OCI-LY3 (cell line): Measurements from ENCODE around the gene C12orf56.

Experiments
- H2AFZ ChIP-seq: fragments of 200-600, 300-600 bp; shearing (Covaris generic); 2 replicates; pipeline ENCODE4 v1.6.0; 2014; ENCODE audit warnings: antibody characterized with exemption, low read depth, low read length
- H3K27ac ChIP-seq: fragments of 200-600, 300-600 bp; sonication (generic); 2 replicates; pipeline ENCODE4 v1.5.1; 2014; ENCODE audit warnings: mild to moderate bottlenecking, low read length, moderate library complexity, mixed read lengths
- H3K27me3 ChIP-seq: fragments of 200-600, 300-600 bp; sonication (generic); 2 replicates; pipeline ENCODE4 v1.6.1; 2014; ENCODE audit warnings: low read depth, low read length, mixed read lengths
- H3K36me3 ChIP-seq: fragments of 200-600, 300-600 bp; sonication (generic); replicated peaks from 2 replicates; pipeline ENCODE3; 2014; ENCODE audit warnings: low read depth, low read length, mixed read lengths
- H3K4me1 ChIP-seq: fragments of 300-600, 200-600 bp; sonication (generic); 2 replicates; pipeline ENCODE4 v1.6.1; 2014; ENCODE audit warnings: low read length, mixed read lengths
- H3K4me2 ChIP-seq: fragments of 200-600, 300-600 bp; sonication (generic); 2 replicates; pipeline ENCODE4 v1.6.1; 2014; ENCODE audit warnings: low read length, mixed read lengths
- H3K4me3 ChIP-seq: fragments of 300-600, 200-600 bp; sonication (generic); 2 replicates; pipeline ENCODE4 v1.5.1; 2014; ENCODE audit warnings: antibody characterized with exemption, mild to moderate bottlenecking, low read length, moderate library complexity
- H3K79me2 ChIP-seq: fragments of 300-600, 200-600 bp; shearing (Covaris generic); 2 replicates; pipeline ENCODE4 v1.6.1; 2014; ENCODE audit warnings: mild to moderate bottlenecking, low read length, mixed read lengths
- H3K9ac ChIP-seq: fragments of 300-600, 200-600 bp; shearing (Covaris generic); 2 replicates; pipeline ENCODE4 v1.6.0; 2014; ENCODE audit warnings: mild to moderate bottlenecking, low read length, moderate library complexity
- H3K9me3 ChIP-seq: fragments of 200-600, 300-600 bp; shearing (Covaris generic); 2 replicates; pipeline ENCODE4 v1.6.1; 2014; ENCODE audit warnings: low read length, mixed read lengths; ENCODE audit not compliant: insufficient read depth
- H4K20me1 ChIP-seq: fragments of 200-600, 300-600 bp; sonication (generic); 2 replicates; pipeline ENCODE4 v1.6.1; 2016; ENCODE audit warnings: low read length, mixed read lengths; ENCODE audit not compliant: insufficient read depth
- CTCF ChIP-seq: fragments of 200-600, 300-600 bp; sonication (generic); IDR thresholded peaks from 2 replicates; pipeline ENCODE4 v1.5.1; 2014; ENCODE audit warnings: antibody characterized with exemption, low read length, low read depth
- EZH2phosphoT487 ChIP-seq: fragments of 200-600 bp; shearing (Covaris generic); IDR thresholded peaks from 2 replicates; pipeline ENCODE4 v1.6.1; 2018; ENCODE audit warnings: antibody characterized with exemption, mixed run types, low read depth

The C12orf56 gene

DNA sequence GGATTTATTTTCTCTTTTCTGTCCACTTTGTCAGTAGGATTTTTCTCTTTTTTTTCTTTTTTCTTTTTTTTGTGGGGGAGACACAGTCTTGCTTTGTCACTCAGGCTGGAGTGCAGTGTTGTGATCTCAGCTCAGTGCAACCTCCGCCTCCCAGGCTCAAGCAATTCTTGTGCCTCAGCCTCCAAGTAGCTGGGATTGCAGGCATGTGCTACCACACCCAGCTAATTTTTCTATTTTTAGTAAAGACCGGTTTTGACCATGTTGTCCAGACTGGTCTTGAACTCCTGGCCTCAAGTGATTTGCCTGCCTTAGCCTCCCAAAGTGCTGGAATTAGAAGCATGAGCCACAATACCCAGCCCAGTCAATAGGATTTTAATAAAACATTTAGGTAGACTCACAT lies 40.3 kb upstream of the C12orf56 start:
- Histone ChIP-seq H3K79me2 (no peaks in the 10 kb centered on the region), H3K27ac (no peak overlapping the region), H3K9me3 (no peaks in the 10 kb centered on the region), H4K20me1 (no peaks in the 10 kb centered on the region), H2AFZ (no peak overlapping the region), H3K4me1 (no peaks in the 10 kb centered on the region), H3K9ac (no peak overlapping the region), H3K27me3 (no peaks in the 10 kb centered on the region), H3K4me2 (no peak overlapping the region), H3K4me3 (no peak overlapping the region), H3K36me3 (peaks cover 64% of the 10 kb centered on the region)
- TF ChIP-seq EZH2phosphoT487 (no peak), CTCF (no peak)

GRCh38 chr12:64428956-64429355 lies 38.4 kb upstream of the C12orf56 start:
- H2AFZ ChIP-seq: no peak overlapping the region
- TF ChIP-seq EZH2phosphoT487 (no peak), CTCF (no peak)
- no peaks in the 10 kb centered on the region for H3K27me3 ChIP-seq
- H3K9ac ChIP-seq: no peak overlapping the region
- no peak overlapping the region for H3K4me2 ChIP-seq
- peaks cover 2% of the 10 kb centered on the region; the same call in 1 of the 2 replicates for H4K20me1 ChIP-seq
- no peak overlapping the region for H3K4me3 ChIP-seq
- H3K79me2 ChIP-seq: no peaks in the 10 kb centered on the region
- peaks cover 64% of the 10 kb centered on the region for H3K36me3 ChIP-seq
- no peaks in the 10 kb centered on the region for H3K9me3 ChIP-seq
- no peak overlapping the region for H3K27ac ChIP-seq
- no peaks in the 10 kb centered on the region for H3K4me1 ChIP-seq

- H3K4me1 ChIP-seq: no peaks in the 10 kb centered on the region
- H3K4me2 ChIP-seq: no peak overlapping the region
- no peak for TF ChIP-seq CTCF
- TF ChIP-seq EZH2phosphoT487: no peak
- H3K4me3 ChIP-seq: no peak overlapping the region
- peaks cover 61% of the 10 kb centered on the region for H3K36me3 ChIP-seq
- no peaks in the 10 kb centered on the region for H3K9me3 ChIP-seq
- H3K27ac ChIP-seq: no peak overlapping the region
- H2AFZ ChIP-seq: no peak overlapping the region
- peaks cover 3% of the 10 kb centered on the region; the same call in 1 of the 2 replicates for H4K20me1 ChIP-seq
- no peak overlapping the region for H3K9ac ChIP-seq
- no peaks in the 10 kb centered on the region for H3K27me3 ChIP-seq
- no peaks in the 10 kb centered on the region for H3K79me2 ChIP-seq
Measured at GRCh38 chr12:64427988-64428387, 37.4 kb upstream of the C12orf56 start.

- H3K36me3 ChIP-seq: peaks cover 64% of the 10 kb centered on the region
- H3K9me3 ChIP-seq: no peaks in the 10 kb centered on the region
Measured at GRCh38 chr12:64419696-64420095, 29.1 kb upstream of the C12orf56 start.

More at GRCh38 chr12:64419696-64420095, 29.1 kb upstream of the C12orf56 start:
- Histone ChIP-seq H4K20me1 (peaks cover 3% of the 10 kb centered on the region; the same call in 1 of the 2 replicates), H3K9ac (no peak overlapping the region), H3K4me3 (no peak overlapping the region), H3K79me2 (no peaks in the 10 kb centered on the region), H2AFZ (no peak overlapping the region), H3K4me2 (no peak overlapping the region), H3K27ac (no peak overlapping the region), H3K27me3 (no peaks in the 10 kb centered on the region), H3K4me1 (no peaks in the 10 kb centered on the region)
- no peak for TF ChIP-seq EZH2phosphoT487
- no peak for TF ChIP-seq CTCF
